CD4-positive, CD25-positive, alpha-beta regulatory T cell (primary cell): Measurements from ENCODE around the gene NUP35. TPM values are rescaled to one million over a fixed set of nuclear protein-coding genes. Genes with fewer than 3 reads are reported as not detected.

Experiments
- ATAC-seq, 2 donors: fragments of 150-1000 bp; cut with Tn5 transposase; one replicate each; pipeline ENCODE4 v1.10.0; 2021; ENCODE audit warnings: low read depth in 2 of 2, moderate number of reproducible peaks in 2 of 2, moderate library complexity in 1 of 2
- DNase-seq, 3 donors: peaks; one replicate each; pipeline versions ENCODE4 v3.0.0 to v3.0.0-alpha.2; 2012 to 2022; ENCODE audit warnings: mixed read lengths in 1 of 3
- H3K27ac ChIP-seq: one replicate; pipeline ENCODE4 v1.7.0; 2013; ENCODE audit warnings: mild to moderate bottlenecking, low read length; ENCODE audit not compliant: insufficient read depth, poor library complexity, severe bottlenecking
- H3K27me3 ChIP-seq: one replicate; pipeline ENCODE4 v1.7.0; 2013; ENCODE audit warnings: low read length; ENCODE audit not compliant: control insufficient read depth, insufficient read depth
- H3K36me3 ChIP-seq: one replicate; pipeline ENCODE4 v1.7.0; 2013; ENCODE audit warnings: mild to moderate bottlenecking, low read length, moderate library complexity; ENCODE audit not compliant: control insufficient read depth, insufficient read depth
- H3K4me1 ChIP-seq: 2 replicates; pipeline ENCODE4 v1.7.0; 2013; ENCODE audit warnings: mild to moderate bottlenecking, low read length; ENCODE audit not compliant: insufficient read depth, control insufficient read depth, poor library complexity, severe bottlenecking
- H3K4me3 ChIP-seq: one replicate; pipeline ENCODE4 v1.7.0; 2013; ENCODE audit warnings: low read depth, mild to moderate bottlenecking, low read length, moderate library complexity
- H3K9me3 ChIP-seq, 2 experiments: 1 replicate in 1 of 2; 2 replicates in 1 of 2; pipeline ENCODE4 v1.7.0; 2013; ENCODE audit warnings: low read length in 2 of 2, mild to moderate bottlenecking in 1 of 2, moderate library complexity in 1 of 2; ENCODE audit not compliant: control insufficient read depth in 2 of 2
- H3K27ac Mint-ChIP-seq, 3 donors: one replicate each; pipeline ENCODE4 v1.8.0; 2020 to 2022; ENCODE audit warnings: mild to moderate bottlenecking in 3 of 3, mixed read lengths in 3 of 3, moderate library complexity in 2 of 3
- H3K27me3 Mint-ChIP-seq: one replicate; pipeline ENCODE4 v1.8.0; 2022; ENCODE audit warnings: mild to moderate bottlenecking, mixed read lengths
- H3K36me3 Mint-ChIP-seq: one replicate; pipeline ENCODE4 v1.8.0; 2020; ENCODE audit warnings: mixed read lengths
- H3K4me1 Mint-ChIP-seq, 4 donors: one replicate each; pipeline ENCODE4 v1.8.0; 2020 to 2022; ENCODE audit warnings: mixed read lengths in 4 of 4, mild to moderate bottlenecking in 1 of 4
- H3K4me3 Mint-ChIP-seq, 4 donors: one replicate each; pipeline ENCODE4 v1.8.0; 2020 to 2022; ENCODE audit warnings: mild to moderate bottlenecking in 4 of 4, mixed read lengths in 4 of 4, moderate library complexity in 3 of 4
- H3K9me3 Mint-ChIP-seq, 7 donors: one replicate each; pipeline ENCODE4 v1.8.0; 2020 to 2022; ENCODE audit warnings: mixed read lengths in 7 of 7, mild to moderate bottlenecking in 3 of 7, moderate library complexity in 2 of 7
- polyA plus RNA-seq, 4 donors: library from polyadenylated mRNA; unstranded; fragments of 300-500 nt; fragmentation: Illumina TruSeq; gene quantifications; one replicate each; pipeline ENCODE4 v1.2.3, GENCODE V29; 2021
- total RNA-seq: library from RNA; stranded (reverse); gene quantifications from one replicate; pipeline ENCODE4 v1.2.3, GENCODE V29; 2022

NUP35 gene
- total and polyA plus RNA-seq, 5 donors from 2014 or later = 5.6 to 11.9 (median 8.6) TPM

- Mint-ChIP-seq H3K36me3 (peaks cover 18% of the 10 kb centered on the region), H3K27me3 (no peaks in the 10 kb centered on the region), H3K4me1 (peaks cover 4 to 21% (median 8%) of the 10 kb centered on the region in 4 donors), H3K9me3 (peaks cover 0 to 4% (median 1%) of the 10 kb centered on the region in 7 donors), H3K27ac (no peak overlapping the region), H3K4me3 (no peak overlapping the region)
- no peak for ATAC-seq
- Histone ChIP-seq H3K36me3 (no peaks in the 10 kb centered on the region), H3K9me3 (no peaks in the 10 kb centered on the region), H3K27ac (no peak overlapping the region), H3K27me3 (no peaks in the 10 kb centered on the region), H3K4me1 (no peaks in the 10 kb centered on the region), H3K4me3 (no peak overlapping the region)
- no peak for DNase-seq
These were observed 85.3 kb downstream of the NUP35 start for GRCh38 chr2:183209395-183210028.

Other genes with a start within 250 kb of the NUP35 start
- gene NCKAP1, start 86.0 kb upstream of the NUP35 start, total RNA-seq = 5.7 TPM
- 1 to 10 TPM in 3 of 4 donors, under 1 TPM in 1; 0.64 to 1.4 (median 1.1) TPM for gene NCKAP1, start 86.0 kb upstream of the NUP35 start, polyA plus RNA-seq
- 1.2 TPM for gene DUSP19, start 45.7 kb upstream of the NUP35 start, total RNA-seq
- 1 to 10 TPM in 3 of 4 donors, under 1 TPM in 1; 0.21 to 1.7 (median 1.4) TPM for gene DUSP19, start 45.7 kb upstream of the NUP35 start, polyA plus RNA-seq